NOMO-1 treated with dmso at 0.1 percent for 144 hours (cell line): ENCODE measurements around the gene GJC3.
"Not testable (repeated sequence)": the region's sequence is repeated elsewhere in the genome, so short reads cannot be mapped to it uniquely, and the experiment has no call there.

Experiments
- DNase-seq: peaks from one replicate; lab custom pipeline; 2025; ENCODE audit not compliant: unreplicated experiment; lab: John Stamatoyannopoulos, UW

The GJC3 gene, protein sequence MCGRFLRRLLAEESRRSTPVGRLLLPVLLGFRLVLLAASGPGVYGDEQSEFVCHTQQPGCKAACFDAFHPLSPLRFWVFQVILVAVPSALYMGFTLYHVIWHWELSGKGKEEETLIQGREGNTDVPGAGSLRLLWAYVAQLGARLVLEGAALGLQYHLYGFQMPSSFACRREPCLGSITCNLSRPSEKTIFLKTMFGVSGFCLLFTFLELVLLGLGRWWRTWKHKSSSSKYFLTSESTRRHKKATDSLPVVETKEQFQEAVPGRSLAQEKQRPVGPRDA

DNA sequence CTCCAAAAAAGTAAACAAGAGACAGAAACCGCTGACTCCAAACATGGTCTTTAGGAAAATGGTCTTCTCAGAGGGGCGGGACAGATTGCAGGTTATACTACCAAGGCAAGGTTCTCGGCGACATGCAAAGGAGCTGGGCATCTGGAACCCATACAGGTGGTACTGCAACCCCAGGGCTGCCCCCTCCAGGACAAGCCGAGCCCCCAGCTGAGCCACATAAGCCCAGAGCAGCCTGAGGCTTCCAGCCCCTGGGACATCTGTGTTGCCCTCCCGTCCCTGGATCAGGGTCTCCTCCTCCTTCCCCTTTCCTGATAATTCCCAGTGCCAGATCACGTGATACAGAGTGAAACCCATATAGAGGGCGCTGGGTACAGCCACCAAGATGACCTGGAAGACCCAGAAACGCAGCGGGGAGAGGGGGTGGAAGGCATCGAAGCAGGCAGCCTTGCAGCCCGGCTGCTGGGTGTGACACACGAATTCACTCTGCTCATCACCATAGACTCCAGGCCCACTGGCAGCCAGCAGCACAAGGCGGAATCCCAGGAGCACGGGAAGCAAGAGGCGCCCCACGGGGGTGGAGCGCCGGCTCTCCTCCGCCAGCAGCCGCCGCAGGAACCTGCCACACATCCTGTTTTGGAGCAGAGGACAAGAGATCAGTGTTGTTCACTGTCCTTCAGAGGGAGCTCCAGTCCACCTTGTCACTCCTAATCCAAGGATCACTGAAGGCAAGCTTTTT, at the start of gene GJC3:
TSS of gene GJC3 (minus strand) at position 627 of the 736 bp plus-strand sequence. CDS start at position 627, 0 bp downstream.
- peak; percentile 60 for DNase-seq

DNA sequence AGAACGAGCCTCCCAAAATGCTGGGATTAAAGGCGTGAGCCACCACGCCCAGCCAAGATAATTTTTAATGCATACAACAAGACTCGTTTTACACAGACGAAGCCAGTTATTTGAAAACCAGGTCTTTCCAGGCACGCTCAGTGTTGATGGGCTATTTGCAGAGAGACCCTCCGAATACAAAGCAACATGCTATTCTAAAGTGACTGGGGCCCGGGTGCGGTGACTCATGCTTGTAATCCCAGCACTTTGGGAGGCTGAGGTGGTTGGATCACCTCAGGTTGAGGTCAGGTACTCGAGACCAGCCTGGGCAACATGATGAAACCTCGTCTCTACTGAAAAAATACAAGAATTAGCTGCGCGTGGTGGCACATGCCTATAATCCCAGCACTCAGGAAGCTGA, 47.2 kb upstream of the GJC3 start:
- DNase-seq: no peak

DNA sequence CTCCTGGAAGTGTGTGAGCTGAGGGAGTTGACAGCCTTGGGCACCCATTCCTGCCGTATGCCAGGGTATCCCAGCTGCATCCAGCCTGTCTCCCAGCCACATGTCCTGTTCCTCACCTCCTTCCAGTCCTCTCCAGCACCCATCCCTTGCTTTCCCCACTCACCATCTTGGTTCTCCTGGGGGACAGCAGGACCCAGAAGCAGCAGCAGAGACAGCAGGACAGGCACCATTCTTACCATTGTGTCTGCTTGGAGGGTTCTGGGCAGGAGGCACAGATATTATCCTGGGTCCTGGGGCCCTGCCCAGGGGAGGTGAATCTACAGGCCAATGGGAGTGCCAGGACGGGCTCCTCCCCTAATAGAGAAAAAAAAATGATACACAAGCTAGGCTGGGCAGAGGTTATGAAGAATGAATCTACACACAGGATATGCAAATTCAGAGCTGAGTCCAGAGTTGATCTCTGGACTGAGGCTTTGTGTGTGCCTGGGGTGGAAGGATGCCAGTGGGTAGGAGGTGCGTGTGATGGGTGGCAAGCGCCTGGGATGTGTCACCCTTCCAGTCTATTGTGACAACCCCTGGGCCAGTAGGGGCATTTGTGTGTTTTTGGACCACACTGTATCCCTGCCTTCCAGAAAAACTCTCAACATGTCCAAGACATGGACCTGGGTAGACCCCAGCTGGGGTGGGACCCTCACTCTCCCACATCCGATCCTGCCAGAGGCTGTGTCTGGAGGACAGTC, 46.5 kb upstream of the GJC3 start, which contains the start of gene AZGP1:
TSS of gene AZGP1 (minus strand) at position 250 of the 740 bp plus-strand sequence. CDS start at position 239, 11 bp downstream.
- DNase-seq: no peak

DNA sequence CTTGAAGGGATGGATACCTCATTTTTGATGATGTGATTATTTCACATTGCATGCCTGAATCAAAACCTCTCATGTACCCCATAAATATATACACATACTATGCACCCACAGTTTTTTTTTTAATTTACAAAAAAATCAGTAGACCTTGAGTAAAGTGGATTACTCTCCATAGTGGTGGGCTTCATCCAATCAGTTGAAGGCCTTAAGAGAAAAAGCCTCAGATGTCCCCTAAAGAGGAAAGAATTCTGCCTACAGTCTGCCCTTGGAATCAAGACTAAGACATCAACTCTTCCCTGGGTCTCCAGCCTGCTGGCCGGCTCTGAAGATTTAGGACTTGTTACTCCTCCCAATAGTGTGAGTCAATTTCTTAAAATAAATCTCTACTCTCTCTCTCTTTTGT, 45.3 kb upstream of the GJC3 start:
- no peak for DNase-seq

DNA sequence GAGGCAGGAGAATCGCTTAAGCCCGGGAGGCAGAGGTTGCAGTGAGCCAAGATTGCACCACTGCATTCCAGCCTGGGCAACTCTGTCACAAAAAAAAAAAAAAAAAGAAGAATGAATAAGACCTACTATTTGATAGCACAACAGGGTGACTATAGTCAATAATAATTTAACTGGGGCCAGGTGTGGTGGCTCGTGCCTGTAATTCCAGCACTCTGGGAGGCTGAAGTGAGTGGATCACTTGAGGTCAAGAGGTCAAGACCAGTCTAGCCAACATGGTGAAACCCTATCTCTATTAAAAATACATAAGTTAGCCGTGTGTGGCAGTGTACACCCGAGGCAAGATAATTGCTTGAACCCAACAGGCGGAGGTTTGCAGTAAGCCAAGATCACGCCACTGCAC, 44.4 kb upstream of the GJC3 start:
- not testable (repeated sequence) for DNase-seq

DNA sequence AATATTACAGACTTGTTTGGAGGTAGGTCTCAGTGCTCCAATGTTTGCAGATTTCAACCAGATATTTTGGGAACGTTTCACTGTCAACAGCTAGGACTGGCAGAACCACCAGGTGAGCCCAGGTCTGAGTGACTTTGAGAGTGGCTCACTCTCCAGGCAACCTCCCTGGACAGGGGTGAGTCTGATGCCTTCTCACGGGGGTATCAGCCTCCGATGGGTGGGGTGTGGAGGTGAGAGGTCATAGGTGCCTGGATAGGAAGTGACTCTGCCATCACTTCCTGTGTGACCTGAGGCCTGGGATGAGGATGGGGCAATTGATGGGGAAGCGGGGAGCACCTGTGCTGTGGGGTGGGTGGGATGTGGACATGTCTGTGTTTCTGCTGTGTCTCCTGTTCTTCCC, 41.8 kb upstream of the GJC3 start:
- DNase-seq: no peak

DNA sequence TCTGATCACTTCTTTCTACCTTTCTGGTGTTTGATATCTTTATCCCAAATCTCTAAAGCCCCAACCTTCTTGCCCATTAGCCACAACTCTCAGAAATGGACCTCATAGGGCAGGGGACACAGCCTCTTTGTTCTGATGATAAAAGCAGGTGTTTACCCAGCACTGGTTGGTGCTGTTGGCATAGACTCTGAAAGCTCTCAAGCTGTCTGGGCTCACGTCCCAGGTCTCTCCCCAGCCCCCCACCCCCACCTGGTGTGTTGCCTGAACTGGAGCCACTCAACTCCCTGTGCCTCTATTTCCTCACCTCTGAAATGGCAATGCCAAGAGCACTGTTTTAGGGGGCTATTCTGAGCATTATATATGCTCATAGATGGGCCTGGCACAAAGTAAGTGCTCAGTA, 40.4 kb upstream of the GJC3 start:
- not testable (repeated sequence) for DNase-seq

DNA sequence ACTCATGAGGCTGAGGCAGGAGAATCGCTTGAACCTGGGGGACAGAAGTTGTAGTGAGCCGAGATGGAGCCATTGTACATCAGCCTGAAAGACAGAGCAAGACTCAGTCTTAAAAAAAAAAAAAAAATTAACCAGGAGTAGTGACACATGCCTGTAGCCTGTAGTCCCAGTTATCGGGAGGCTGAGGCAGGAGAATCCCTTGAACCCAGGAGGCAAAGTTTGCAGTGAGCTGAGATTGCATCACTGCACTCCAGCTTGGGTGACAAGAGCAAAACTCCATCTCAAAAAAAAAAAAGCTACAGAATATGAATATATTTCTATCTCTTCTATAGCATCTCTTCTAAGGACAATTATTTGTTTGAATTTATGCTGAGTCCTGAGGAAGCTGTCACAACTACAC, 39.9 kb upstream of the GJC3 start:
- DNase-seq: no peak

DNA sequence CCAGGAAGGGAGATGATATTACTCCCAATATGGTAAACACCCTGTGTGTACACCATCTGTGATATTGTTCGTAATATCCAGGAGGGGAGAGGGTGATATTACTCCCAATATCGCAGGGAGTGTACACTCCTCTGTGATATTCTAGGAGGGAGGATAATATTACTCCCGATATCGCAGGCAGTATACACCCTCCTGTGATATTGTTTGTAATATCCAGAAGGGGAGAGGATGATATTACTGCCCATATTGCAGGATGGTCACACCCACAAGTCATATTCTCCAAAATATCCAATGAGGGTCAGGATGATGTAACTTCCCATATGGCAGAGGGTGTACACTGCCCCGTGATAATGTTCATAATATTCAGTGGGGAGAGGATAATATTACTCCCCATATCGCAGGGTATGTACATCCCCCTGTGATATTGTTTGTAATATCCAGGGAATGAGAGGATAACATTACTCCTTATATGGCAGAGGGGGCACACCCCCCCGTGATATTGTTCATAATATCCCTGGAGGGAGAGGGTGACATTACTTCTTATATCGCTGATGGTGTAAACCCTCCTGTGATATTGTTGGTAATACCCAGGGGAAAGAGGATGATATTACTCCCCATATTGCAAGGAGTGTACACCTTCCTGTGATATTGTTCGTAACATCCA, 29.3 kb upstream of the GJC3 start:
- no peak for DNase-seq

DNA sequence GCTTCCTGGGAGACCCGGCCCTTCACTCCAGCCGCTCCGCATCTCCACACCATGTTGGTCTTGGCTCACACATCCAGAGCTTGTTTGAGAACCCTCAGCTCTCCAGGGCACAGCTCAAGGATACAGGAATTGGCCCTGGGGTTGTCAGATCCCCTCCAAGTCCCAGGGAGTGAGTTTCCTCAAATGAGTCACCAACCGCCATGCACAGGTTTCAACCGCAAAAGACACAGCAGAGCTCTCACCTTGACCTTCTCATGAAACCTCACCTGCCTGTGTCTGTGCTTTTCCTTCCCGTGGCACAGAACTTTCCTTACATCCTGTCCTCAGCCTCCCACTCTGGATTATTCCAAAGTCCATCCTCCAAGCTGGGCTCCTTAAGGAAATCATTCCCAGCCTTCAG, 25.8 kb upstream of the GJC3 start:
- no peak for DNase-seq

DNA sequence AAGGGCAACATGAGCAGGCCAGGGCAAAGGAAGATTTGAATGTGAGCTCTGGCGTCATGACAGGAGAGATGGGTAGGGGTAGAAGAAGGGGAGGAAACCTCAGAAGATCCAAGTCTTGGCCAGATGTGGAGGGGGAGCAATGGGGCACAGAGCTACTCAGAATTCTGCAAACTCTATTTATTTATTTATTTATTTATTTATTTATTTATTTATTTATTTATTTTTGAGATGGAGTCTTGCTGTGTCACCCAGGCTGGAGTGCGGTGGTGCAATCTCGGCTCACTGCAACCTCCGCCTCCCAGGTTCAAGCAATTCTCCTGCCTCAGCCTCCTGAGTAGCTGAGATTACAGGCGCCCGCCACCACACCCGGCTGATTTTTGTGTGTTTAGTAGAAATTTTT, 25.2 kb upstream of the GJC3 start:
- DNase-seq: not testable (repeated sequence)

DNA sequence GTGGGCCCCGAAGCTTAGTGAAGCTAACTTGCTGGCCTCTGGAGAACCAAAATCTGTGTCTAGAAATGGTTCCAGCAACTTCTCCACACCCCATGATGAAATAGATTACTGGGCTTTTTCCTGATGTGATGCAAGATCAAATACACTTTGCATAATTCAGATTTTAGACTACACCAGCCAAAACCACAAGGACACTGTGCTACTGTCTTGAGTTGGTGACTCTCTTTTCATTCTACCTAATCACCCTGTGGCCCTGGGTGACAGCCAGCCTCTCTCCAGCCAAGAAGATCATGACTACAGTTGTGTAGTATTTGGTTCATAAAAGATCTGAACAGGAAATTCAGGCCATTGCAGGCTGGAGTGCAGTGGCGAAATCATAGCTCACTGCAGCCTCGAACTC, 24.2 kb upstream of the GJC3 start:
- DNase-seq: peak; percentile 91

DNA sequence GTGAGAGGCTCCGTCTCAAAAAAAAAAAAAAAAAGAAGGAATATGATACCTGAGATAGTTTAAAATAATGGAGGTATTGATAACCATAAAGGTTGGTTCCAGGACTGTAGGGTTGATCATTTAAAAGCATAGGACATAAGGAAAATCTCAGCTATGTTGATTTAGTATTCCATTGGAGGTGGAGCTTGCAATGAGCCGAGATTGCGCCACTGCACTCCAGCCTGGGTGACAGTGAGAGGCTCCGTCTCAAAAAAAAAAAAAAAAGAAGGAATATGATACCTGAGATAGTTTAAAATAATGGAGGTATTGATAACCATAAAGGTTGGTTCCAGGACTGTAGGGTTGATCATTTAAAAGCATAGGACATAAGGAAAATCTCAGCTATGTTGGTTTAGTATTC, 23.2 kb upstream of the GJC3 start:
- not testable (repeated sequence) for DNase-seq

DNA sequence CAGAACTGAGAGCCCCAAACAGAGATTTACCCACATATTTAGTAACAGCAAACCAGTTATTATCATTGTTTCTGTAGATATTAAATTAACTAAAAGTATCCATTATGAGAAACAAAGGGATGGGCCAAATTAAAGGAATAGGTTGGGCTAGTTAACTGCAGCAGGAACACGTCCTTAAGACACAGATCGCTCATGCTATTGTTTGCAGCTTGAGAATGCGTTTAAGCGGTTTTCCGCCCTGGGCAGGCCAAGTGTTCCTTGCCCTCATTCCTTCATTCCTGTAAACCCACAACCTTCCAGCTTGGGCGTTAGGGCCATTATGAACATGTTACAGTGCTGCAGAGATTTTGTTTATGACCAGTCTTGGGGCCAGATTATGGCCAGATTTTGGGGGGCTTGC, 21.4 kb upstream of the GJC3 start:
- not testable (repeated sequence) for DNase-seq

DNA sequence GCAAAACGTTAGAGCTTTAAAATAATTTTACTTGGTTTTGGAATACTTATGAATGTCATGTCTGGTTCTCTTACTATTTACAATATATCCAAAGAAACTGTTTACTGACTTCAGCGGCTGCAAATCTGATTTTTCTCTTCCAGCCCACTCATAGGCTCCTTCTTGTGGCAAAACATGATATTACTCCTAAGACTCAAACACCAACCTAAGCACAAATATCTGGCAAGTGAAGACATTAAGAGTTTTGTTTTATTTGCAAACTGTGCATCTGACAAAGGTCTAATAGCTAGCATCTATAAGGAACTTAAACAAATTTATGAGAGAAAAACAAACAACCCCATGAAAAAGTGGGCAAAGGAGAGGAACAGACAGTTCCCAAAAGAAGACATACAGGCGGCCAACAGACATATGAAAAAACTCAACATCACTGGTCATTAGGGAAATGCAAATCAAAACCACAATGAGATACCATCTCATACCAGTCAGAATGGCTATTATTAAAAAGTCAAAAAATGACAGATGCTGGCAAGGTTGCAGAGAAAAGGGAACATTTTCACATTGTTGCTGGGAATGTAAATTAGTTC, 20.3 kb upstream of the GJC3 start:
- no peak for DNase-seq

DNA sequence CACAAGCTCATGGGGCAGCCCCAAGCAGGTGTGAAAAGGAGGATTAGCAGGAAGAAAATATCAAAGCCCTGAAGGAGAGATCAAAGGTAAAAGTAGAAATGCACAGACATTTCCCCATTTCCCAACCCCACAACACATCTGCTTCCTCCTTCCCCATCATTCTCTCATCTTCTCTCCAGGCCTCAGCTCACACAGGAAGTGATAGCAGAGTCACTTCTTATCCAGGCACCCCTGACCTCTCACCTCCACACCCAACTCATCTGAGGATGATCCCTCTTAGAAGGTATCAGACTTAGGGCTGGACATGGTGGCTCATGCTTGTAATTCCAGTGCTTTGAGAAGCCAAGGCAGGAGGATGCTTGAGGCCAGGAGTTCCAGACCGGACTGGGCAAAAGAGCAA, 18.2 kb upstream of the GJC3 start:
- no peak for DNase-seq

DNA sequence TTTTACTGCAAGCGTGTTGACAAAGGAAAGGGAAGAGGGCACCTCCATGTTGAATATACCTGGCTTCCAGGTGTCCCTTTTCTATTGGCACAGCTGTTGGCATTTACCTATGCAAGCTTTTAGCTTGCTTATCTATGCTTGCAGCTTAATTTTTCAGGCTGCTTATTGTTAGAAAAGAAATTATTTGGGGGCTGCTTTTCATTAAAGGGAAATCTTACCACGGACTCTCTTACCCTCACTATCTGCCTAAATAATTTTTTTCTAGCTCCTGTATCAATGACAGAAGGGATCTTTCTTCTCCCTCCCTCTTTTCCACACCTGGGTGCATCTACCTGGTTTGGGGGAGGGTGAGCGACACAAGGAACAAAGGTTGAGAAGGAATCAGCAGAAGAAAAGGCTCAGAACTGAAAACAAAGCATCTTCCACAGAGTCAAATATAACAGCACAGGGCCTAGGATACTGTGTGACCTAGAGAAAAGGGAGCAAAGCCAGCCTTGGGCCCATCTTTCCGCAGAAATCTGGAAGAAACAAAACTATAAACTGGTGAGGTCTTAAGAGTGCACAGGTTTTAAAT, 15.2 kb upstream of the GJC3 start:
- DNase-seq: no peak

DNA sequence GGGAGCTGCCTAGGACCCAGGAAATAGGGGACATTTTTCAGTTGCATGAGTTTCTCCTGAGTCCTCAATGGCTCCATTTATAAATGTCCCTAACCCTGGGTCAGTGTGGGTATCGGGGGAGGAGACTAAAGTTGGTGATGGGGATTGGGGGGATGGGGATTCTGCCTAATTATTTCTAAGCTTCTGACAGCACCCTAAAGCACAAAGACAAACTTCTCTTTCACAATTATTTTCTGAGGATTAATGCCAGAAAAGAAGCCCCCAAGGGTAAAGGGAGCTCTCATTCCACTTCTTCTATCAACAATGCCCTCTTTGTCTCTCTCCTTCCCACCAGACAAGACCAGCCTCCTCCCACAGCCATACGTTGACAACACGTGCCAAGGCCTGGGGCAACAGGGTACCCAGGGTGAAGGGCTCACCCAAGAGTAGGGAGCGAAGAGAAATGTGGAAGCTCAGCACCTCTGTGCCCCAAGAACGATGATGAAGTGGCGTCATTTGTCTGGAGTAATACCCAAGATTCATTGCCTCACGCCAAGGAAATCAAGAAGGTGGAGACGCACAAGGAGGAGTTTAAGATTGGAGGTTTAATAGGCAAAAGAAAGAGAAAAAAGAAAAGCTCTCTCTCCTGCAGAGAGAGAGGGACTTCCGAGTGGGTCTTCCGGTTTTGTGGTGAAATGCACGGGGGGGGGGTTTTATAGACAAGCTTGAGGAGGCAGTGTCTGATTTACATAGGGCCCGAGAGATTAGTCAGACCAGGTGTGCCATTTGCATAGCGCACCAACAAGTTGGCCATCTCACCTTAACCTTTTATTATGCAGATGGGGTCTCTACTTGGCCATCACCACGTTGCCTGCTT, 14.4 kb upstream of the GJC3 start:
- DNase-seq: no peak

DNA sequence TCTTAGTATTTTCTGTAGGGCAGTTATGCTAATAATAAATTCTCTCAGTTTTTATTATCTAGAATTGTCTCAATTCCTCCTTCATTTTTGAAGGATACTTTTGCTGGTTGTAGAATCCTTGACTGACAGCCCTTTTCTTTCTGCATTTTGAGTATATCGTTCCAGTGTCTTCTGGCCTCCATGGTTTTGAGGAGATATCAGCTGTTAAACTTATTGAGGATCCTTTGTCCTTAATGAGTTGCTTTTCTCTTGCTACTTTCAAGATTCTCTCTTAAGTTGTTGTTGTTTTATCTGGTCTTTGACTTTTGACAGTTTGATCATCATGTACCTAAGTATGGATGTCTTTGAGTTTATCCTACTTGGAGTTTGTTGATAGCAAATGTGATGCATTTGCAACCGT, 8.9 kb upstream of the GJC3 start:
- DNase-seq: no peak

DNA sequence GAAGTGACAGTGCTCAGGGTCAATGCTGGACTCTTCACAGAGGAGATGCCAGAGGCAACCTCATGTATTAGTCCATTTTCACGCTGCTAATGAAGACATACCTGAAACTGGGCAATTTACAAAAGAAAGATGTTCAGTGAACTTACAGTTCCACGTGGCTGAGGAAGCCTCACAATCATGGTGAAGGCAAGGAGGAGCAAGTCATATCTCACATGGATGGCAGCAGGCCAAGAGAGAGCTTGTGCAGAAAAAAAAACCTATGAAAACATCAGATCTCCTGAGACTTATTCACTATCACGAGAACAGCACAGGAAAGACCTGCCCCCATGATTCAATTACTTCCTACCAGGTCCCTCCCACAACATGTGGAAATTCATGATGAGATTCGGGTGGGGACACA, 5.6 kb upstream of the GJC3 start:
- DNase-seq: not testable (repeated sequence)
